ENCODE data around the gene CST9.
"Not testable (repeated sequence)": the region's sequence is repeated elsewhere in the genome, so short reads cannot be mapped to it uniquely, and the experiment has no call there.

The CST9 gene

GRCh38 chr20:23623666-23624323 lies 18.1 kb upstream of the CST9 start:
- DNase-seq (ENCODE audit: low read depth): no peak

- peak; percentile 99 for DNase-seq (ENCODE audit: low read depth)
These were observed 17.2 kb upstream of the CST9 start for GRCh38 chr20:23622839-23623343.

DNA sequence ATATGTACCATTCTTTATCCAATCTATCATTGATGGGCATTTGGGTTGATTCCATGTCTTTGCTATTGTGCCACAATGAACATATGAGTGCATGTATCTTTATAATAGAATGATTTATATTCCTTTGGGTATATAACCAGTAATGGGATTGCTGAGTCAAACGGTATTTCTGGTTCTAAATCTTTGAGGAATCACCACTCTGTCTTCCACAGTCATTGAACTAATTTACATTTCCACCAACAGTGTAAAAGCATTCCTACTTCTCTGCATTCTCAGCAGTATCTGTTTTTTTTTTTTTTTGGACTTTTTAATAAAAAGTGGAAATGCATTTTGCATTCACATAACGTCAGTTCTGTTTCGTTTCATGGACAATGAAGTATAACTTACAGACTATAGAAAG lies 16.7 kb upstream of the CST9 start:
- not testable (repeated sequence) for DNase-seq (ENCODE audit: low read depth)

DNA sequence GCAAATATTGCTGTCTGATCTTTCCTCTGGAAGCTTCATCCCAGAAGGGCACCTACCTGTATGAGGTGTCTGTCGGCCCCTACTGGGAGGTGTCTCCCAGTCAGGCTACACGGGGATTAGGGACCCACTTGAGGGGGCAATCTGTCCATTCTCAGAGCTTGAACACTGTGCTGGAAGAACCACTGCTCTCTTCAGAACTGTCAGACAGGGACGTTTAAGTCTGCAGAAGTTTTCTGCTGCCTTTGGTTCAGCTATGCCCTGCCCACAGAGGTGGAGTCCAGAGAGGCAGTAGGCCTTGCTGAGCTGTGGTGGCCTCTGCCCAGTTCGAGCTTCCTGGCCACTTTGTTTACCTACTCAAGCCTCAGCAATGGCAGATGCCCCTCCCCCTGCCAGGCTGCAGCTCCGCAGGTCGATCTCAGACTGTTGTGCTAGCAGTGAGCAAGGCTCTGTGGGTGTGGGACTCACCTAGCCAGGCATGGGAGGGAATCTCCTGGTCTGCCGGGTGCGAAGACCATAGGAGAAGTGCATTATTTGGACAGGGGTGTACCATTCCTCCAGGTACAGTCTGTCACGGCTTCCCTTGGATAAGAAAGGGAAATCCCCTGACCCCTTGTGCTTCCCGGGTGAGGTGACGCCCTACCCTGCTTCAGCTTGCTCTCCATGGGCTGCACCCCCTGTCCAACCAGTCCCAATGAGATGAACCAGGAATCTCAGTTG lies 15.1 kb upstream of the CST9 start:
- DNase-seq (ENCODE audit: low read depth): not testable (repeated sequence)

- DNase-seq (ENCODE audit: low read depth): no peak
These were observed 8.4 kb upstream of the CST9 start for GRCh38 chr20:23614163-23614562.

DNA sequence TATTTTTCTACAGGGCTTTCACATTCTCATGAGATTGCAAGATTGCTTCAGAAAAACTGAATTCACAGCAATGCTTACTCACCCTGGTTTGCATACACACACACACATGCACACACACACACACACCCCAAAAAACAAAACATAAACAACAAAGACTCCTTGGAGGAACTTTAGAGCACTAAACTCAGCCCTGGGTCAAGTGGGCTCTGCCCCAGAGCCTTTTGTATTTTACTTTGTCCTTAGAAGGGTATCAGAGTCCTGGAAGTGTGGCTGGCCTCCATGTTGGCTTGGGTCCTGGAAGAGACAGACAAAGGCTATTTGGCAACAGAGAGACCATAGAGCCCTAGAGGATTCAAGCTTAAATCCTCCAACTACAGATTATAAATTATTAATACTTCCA lies 8.0 kb upstream of the CST9 start:
- DNase-seq (ENCODE audit: low read depth): peak; percentile 57

- DNase-seq (ENCODE audit: low read depth): no peak
These were observed 6.7 kb upstream of the CST9 start for GRCh38 chr20:23612396-23612795.

DNA sequence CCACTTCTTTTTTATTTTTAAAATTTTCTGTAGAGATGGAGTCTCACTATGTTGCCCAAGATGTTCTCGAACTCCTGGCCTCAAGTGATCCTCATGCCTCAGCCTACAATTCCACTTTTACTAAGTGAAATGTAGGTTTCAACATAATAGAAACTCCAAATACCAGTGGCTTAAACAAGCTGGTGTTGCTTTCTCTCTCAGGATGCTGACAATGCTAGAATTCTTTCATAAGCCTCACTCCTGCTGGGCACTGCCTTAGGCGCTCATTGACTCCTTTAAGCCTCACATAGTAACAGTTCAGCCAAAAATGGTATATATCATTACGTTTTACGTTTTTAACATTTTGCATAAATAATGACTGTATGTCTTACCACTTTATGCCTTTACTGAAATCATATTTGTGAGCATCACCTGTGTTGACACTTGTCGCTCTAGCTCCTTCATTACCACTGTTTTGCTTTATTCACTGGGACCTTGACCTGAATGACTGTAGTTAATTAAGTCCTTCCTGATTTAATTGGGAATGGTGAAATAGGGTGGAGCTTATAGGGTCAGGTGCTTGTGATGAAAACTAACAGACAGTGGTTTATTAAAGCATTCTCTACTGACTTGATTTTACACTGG lies 3.9 kb upstream of the CST9 start:
- peak; percentile 55 for DNase-seq (ENCODE audit: low read depth)

- DNase-seq (ENCODE audit: low read depth): no peak
These were observed 2.6 kb upstream of the CST9 start for GRCh38 chr20:23608251-23608846.

DNA sequence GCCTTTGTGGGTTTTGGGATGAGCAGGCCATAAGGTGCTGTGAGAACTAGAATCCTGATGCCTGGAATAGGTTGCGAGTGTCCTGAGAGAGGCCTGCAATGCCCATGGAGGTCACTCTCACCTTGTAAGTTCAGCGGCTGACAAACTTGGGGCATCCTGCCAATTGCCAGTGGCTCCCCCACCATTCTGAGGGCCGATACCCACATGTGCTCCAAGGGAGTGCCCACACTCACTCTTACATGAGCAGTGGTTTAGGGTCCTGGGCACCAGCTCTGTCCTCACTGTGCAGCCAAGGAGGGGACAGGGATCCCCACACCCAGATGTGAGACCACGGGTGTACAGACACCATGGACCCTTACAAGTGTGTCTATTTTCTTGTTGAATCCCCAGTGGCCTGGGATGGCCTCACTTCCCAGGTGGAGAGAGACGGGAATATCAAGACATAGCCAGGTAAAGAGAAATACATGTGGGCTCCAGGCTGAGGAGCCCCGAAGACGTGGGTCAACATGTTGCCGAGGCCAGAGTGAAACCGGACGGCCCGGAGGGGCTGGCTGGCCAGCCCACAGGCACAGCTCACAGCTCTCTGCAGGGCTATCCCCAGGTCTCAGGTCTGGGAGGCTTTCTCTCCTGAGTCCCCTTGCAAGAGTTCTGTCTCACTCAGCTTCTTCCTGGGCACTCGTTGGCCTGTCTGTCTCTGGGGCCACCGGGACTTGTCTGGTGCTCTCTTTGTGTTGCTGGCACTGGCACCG lies 2.0 kb upstream of the CST9 start:
- no peak for DNase-seq (ENCODE audit: low read depth)

DNA sequence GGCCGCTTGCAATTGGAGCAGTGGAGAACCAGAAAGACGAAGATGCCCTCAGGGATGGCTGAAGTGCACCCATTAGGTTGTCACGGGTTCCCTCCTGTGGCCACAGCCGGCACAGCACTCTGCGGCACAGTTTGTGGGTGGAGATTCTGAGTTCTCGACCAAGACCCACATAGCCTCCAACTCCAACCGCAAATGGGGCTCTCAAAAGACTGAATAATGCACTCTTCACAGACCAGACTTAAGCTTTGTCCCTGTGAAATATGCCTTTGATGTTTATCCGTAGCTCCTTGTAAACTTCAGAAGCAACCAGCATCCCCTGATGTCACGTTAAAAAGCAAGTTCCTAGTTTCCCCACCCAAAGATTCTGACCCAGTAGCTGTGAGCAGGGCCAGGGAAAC lies 934 bp upstream of the CST9 start:
- peak; percentile 67 for DNase-seq (ENCODE audit: low read depth)

DNA sequence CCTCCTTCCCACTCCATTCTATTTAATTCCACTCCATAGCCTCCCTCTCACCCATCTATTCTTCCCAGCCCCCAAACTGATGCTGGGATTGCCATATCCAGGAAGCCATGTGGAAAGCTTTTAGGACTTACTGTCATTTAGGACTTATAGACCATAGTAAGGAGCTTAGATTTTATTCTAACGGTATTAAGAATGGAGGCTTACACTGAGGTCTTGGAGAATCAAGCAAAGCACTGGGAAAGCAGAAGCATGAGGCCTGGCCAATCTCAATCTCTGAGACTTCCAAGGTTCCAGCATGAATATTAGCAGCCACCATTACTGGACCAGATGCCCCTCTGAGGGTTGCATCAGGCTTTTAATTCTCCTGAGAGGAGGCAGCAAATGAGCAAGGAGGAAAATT lies 1.4 kb downstream of the CST9 start:
- no peak for DNase-seq (ENCODE audit: low read depth)

- no peak for DNase-seq (ENCODE audit: low read depth)
These were observed 2.4 kb downstream of the CST9 start for GRCh38 chr20:23603321-23603720.

DNA sequence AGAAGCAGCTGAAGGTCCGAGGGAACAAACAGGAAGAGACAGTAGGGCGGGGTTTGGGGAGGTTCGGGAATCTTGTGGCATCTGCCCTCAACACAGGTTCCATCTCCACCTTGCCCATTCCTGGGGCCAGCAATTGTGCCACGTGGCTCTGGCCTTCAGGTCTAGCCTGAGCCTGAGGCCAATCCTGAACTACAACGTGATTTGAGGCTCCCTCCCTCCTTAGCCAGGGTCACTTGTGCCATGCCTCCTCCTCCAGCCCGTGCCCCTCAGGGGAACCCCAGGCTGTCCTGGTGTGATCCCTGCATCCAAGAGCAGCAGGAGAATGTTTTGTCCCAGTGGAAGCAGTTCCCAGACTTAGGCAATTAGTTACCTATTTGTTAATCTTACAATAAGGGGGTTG lies 3.0 kb downstream of the CST9 start:
- no peak for DNase-seq (ENCODE audit: low read depth)

- no peak for DNase-seq (ENCODE audit: low read depth)
These were observed 3.5 kb downstream of the CST9 start for GRCh38 chr20:23602241-23602640.

- DNase-seq (ENCODE audit: low read depth): no peak
These were observed 4.0 kb downstream of the CST9 start for GRCh38 chr20:23601715-23602114.

- DNase-seq (ENCODE audit: low read depth): no peak
These were observed 7.2 kb downstream of the CST9 start for GRCh38 chr20:23598481-23598880.

DNA sequence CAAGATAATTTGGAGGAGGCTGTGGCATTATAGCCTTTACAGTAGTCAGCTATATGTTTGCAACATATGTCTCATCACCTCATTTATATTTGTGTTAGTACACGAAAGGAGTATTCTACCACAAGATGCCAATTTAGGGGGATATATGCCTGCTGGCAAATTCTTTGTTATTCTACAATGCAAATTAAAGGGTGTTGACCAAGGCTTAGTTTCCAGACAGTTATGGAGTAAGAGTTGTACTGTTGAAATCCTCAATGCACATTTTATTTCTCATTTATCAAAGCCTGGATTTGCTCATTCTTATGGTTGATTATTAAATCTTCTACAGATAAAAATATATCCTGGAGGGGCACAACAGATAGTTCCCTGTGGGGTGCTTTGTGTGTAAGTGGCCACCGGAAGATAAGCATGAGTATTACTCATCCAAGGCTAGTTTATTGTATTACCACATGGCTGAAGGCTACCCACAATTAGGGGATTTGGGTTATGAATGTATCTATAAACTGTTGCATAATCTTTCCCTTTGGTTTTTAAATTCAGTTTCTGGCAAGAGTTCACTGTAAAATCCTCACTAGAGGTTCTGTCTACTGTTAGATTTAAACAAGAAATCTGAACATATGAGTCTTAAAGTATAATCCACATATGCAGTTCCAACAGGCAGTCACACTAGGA lies 9.0 kb downstream of the CST9 start:
- DNase-seq (ENCODE audit: low read depth): peak; percentile 77

GRCh38 chr20:23595941-23596340 lies 9.8 kb downstream of the CST9 start:
- no peak for DNase-seq (ENCODE audit: low read depth)

GRCh38 chr20:23588434-23589403 lies 17.0 kb downstream of the CST9 start:
- DNase-seq (ENCODE audit: low read depth): no peak
